ENCODE data around the gene TNFRSF12A. TPM values are rescaled to one million over a fixed set of nuclear protein-coding genes. Genes with fewer than 3 reads are reported as not detected.

Gene TNFRSF12A
- total and polyA plus RNA-seq, 9 of the 15 experiments (the other 6 are each of a cell fraction or from before 2014, with no cell fraction given) = 0.41 to 61.8 (median 26.5) TPM

GRCh38 chr16:3007059-3007956 is 12.9 kb upstream of the TNFRSF12A start (continued):
- TF ChIP-seq, protein P1, sequence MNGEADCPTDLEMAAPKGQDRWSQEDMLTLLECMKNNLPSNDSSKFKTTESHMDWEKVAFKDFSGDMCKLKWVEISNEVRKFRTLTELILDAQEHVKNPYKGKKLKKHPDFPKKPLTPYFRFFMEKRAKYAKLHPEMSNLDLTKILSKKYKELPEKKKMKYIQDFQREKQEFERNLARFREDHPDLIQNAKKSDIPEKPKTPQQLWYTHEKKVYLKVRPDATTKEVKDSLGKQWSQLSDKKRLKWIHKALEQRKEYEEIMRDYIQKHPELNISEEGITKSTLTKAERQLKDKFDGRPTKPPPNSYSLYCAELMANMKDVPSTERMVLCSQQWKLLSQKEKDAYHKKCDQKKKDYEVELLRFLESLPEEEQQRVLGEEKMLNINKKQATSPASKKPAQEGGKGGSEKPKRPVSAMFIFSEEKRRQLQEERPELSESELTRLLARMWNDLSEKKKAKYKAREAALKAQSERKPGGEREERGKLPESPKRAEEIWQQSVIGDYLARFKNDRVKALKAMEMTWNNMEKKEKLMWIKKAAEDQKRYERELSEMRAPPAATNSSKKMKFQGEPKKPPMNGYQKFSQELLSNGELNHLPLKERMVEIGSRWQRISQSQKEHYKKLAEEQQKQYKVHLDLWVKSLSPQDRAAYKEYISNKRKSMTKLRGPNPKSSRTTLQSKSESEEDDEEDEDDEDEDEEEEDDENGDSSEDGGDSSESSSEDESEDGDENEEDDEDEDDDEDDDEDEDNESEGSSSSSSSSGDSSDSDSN (IDR thresholded peaks at IDR 0.05; ENCODE audit: borderline replicate concordance in 1 of 2, low read depth in 2 of 2, low read length in 2 of 2) = peak in 1 of 2 experiments; percentile 51; a peak in 1 of 4 replicates
- TF ChIP-seq SMARCA5 (IDR thresholded peaks at IDR 0.05) (no peak), ATF6 (CRISPR knock-in tag; IDR thresholded peaks at IDR 0.05) (no peak; the same call in 1 of the 2 replicates), ZNF785 (CRISPR knock-in tag; IDR thresholded peaks at IDR 0.05) (no peak), PCBP2 (IDR thresholded peaks at IDR 0.05; ENCODE audit: low read depth, low read length, poor library complexity, severe bottlenecking) (no peak), SETDB1 (IDR thresholded peaks at IDR 0.05; ENCODE audit: low read length) (no peak), ARID4B (CRISPR knock-in tag; IDR thresholded peaks at IDR 0.05) (peak; percentile 23; the same call in 1 of the 2 replicates), ZBTB11 (CRISPR knock-in tag; IDR thresholded peaks at IDR 0.05) (no peak), LCOR (CRISPR knock-in tag; IDR thresholded peaks at IDR 0.05) (peak; percentile 57; the same call in 1 of the 2 replicates), HCFC1 (IDR thresholded peaks at IDR 0.05; ENCODE audit: low read depth, low read length) (no peak), ZNF311 (CRISPR knock-in tag; IDR thresholded peaks at IDR 0.05) (no peak), RNF2 (IDR thresholded peaks at IDR 0.05) (peak; percentile 43; the same call in 1 of the 2 replicates), SRSF7 (optimal IDR thresholded peaks at IDR 0.05; ENCODE audit: low read depth, low read length) (no peak)

Measured in K562 (cell line).